ENCODE data around the gene ALDH1A2. TPM values are rescaled to one million over a fixed set of nuclear protein-coding genes. Genes with fewer than 3 reads are reported as not detected.

ALDH1A2 gene
- total RNA-seq, 2 experiments from 2014 or later = 0.34 to 0.36 TPM

GRCh38 chr15:57949374-57949943 lies 116.1 kb downstream of the ALDH1A2 start:
- POLR2A ChIA-PET = no interaction called here
- CTCF ChIA-PET = no interaction called here

- ChIA-PET POLR2A (no interaction called here), CTCF (no interaction called here)
Measured at GRCh38 chr15:57948351-57949289, 116.9 kb downstream of the ALDH1A2 start.

- ChIA-PET CTCF (no interaction called here), POLR2A (no interaction called here)
Measured at GRCh38 chr15:57947781-57948180, 117.7 kb downstream of the ALDH1A2 start.

GRCh38 chr15:57947282-57947681 lies 118.2 kb downstream of the ALDH1A2 start:
- CTCF ChIA-PET = no interaction called here
- POLR2A ChIA-PET = no interaction called here

GRCh38 chr15:57946491-57947048 lies 118.9 kb downstream of the ALDH1A2 start:
- CTCF ChIA-PET = no interaction called here
- POLR2A ChIA-PET = no interaction called here

GRCh38 chr15:57945616-57946015 lies 119.9 kb downstream of the ALDH1A2 start:
- CTCF ChIA-PET = no interaction called here
- POLR2A ChIA-PET = no interaction called here

GRCh38 chr15:57943754-57944420 lies 121.6 kb downstream of the ALDH1A2 start:
- ChIA-PET POLR2A (no interaction called here), CTCF (no interaction called here)

GRCh38 chr15:57943171-57943570 lies 122.3 kb downstream of the ALDH1A2 start:
- ChIA-PET CTCF (no interaction called here), POLR2A (no interaction called here)

- POLR2A ChIA-PET = no interaction called here
Measured at GRCh38 chr15:57941816-57942215, 123.7 kb downstream of the ALDH1A2 start.

GRCh38 chr15:57932348-57932747 lies 133.2 kb downstream of the ALDH1A2 start:
- ChIA-PET CTCF (no interaction called here), POLR2A (no interaction called here)

More at GRCh38 chr15:57941816-57942215, 123.7 kb downstream of the ALDH1A2 start:
- CTCF ChIA-PET = no interaction called here

GRCh38 chr15:57931570-57931969 lies 133.9 kb downstream of the ALDH1A2 start:
- ChIA-PET CTCF (no interaction called here), POLR2A (no interaction called here)

- CTCF ChIA-PET = no interaction called here
Measured at GRCh38 chr15:57927091-57927631, 138.3 kb downstream of the ALDH1A2 start.

GRCh38 chr15:57925650-57926049 lies 139.9 kb downstream of the ALDH1A2 start:
- ChIA-PET CTCF (no interaction called here), POLR2A (no interaction called here)

More at GRCh38 chr15:57927091-57927631, 138.3 kb downstream of the ALDH1A2 start:
- POLR2A ChIA-PET = no interaction called here

- POLR2A ChIA-PET = no interaction called here
- CTCF ChIA-PET = no interaction called here
Measured at GRCh38 chr15:57924598-57924997, 140.9 kb downstream of the ALDH1A2 start.

- POLR2A ChIA-PET = no interaction called here
Measured at GRCh38 chr15:57923750-57924149, 141.8 kb downstream of the ALDH1A2 start.

GRCh38 chr15:57923306-57923705 lies 142.2 kb downstream of the ALDH1A2 start:
- ChIA-PET POLR2A (no interaction called here), CTCF (no interaction called here)

More at GRCh38 chr15:57923750-57924149, 141.8 kb downstream of the ALDH1A2 start:
- CTCF ChIA-PET = no interaction called here

- CTCF ChIA-PET = no interaction called here
- POLR2A ChIA-PET = no interaction called here
Measured at GRCh38 chr15:57922776-57923175, 142.7 kb downstream of the ALDH1A2 start.

- ChIA-PET CTCF (no interaction called here), POLR2A (no interaction called here)
Measured at GRCh38 chr15:57921371-57921770, 144.1 kb downstream of the ALDH1A2 start.

- ChIA-PET POLR2A (no interaction called here), CTCF (no interaction called here)
Measured at GRCh38 chr15:57920911-57921310, 144.6 kb downstream of the ALDH1A2 start.

GRCh38 chr15:57919754-57920153 lies 145.8 kb downstream of the ALDH1A2 start:
- POLR2A ChIA-PET = no interaction called here
- CTCF ChIA-PET = no interaction called here

- ChIA-PET POLR2A (no interaction called here), CTCF (no interaction called here)
Measured at GRCh38 chr15:57917998-57918397, 147.5 kb downstream of the ALDH1A2 start.
